Fibroblast of upper back skin (primary cell): ENCODE results near the gene ZC3H7B.
"Not testable (repeated sequence)": the region's sequence is repeated elsewhere in the genome, so short reads cannot be mapped to it uniquely, and the experiment has no call there.

Experiments
- DNase-seq: peaks from one replicate; pipeline ENCODE4 v3.0.0-alpha.2; 2013

ZC3H7B gene, protein sequence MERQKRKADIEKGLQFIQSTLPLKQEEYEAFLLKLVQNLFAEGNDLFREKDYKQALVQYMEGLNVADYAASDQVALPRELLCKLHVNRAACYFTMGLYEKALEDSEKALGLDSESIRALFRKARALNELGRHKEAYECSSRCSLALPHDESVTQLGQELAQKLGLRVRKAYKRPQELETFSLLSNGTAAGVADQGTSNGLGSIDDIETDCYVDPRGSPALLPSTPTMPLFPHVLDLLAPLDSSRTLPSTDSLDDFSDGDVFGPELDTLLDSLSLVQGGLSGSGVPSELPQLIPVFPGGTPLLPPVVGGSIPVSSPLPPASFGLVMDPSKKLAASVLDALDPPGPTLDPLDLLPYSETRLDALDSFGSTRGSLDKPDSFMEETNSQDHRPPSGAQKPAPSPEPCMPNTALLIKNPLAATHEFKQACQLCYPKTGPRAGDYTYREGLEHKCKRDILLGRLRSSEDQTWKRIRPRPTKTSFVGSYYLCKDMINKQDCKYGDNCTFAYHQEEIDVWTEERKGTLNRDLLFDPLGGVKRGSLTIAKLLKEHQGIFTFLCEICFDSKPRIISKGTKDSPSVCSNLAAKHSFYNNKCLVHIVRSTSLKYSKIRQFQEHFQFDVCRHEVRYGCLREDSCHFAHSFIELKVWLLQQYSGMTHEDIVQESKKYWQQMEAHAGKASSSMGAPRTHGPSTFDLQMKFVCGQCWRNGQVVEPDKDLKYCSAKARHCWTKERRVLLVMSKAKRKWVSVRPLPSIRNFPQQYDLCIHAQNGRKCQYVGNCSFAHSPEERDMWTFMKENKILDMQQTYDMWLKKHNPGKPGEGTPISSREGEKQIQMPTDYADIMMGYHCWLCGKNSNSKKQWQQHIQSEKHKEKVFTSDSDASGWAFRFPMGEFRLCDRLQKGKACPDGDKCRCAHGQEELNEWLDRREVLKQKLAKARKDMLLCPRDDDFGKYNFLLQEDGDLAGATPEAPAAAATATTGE

GRCh38 chr22:41301085-41302020 lies at the start of gene ZC3H7B:
Gene ZC3H7B, plus strand, starts transcription at chr22:41301525. Its CDS starts 19,136 bp downstream, at chr22:41320661.
- peak; percentile 81 for DNase-seq

DNA sequence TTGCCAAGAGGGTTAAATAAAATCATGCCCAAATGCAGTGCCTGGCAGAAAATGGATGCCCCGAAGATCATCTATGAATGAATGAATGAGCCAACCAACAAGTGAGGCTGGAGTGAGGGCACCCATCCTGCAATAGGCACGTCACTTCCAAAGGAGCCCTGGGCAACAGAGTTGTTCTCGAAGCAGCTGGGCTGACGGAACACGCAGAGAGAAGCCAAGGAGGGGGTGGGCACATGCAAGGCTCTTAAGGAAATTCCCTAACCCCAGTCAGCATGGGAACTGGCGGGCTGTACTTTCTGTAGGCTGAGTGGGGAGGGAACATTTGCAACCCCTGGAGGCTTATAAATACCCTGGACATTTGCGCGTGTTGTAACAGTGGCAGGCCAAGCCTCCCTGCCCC lies 49.0 kb upstream of the ZC3H7B start:
- no peak for DNase-seq

DNA sequence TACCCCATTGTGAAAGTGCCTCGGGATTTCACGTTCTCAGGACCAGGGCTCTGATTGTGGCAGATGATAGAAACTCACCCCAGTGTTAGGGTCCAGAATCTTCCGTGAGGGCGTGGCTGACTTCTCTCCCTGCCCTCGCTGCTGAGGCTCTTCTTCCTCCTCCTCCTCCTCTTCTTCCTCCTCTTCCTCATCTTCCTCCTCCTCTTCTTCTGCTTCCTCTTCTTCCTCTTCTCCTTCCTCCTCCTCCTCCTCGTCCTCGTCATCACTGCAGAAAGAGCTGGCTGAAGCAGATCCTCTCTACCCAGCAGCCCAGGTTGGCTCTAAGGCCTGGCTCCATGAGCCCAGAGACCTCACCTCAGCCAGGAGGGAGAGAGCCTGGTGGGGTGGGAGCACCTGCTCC lies 47.1 kb upstream of the ZC3H7B start:
- no peak for DNase-seq

DNA sequence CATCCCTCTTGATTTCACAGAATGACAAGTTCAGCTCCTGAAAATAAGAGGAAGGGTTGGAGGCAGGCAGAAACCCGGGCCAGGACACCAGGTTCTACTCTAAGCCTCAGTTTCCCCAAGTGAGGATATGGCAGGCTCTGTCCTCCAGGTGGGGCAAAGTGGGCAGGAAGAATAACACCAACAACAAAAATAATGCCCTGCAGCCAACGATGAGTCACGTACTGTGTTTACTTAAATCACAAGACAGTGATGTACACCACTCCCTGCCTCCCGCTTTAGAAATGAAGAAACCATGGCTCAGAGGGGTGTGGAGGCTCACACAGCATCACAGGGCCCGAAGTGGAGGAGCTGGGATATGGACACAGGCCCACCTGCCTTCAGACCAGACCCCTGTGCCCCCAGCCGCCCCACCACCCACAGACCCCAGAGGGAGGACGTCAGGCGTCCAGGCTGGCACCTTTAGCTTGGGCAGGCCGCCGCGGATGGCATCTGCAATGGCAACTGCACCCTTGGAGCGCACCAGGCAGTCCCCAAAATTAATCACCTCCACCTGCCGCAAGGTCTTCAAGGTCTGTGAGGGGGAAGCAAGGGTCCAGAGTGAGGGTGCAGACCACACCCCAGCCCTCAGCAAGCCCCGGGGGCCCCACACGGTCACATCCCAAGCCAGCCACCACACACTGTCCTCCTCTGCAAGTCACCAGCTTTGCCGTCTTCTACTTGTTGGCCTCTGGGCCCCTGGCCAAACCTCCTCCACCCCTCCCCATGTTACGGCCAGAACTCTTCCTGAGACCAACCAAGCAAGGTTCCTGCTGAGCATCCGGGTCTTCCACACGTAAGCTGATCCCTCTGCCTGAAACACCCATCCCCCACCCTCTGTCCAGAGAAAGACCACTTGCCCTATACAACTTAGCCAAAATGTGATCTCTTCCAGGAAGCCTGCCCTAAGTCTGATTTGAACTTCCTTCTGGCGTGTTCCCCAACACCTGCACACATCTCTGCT lies 44.8 kb upstream of the ZC3H7B start:
- peak; percentile 12 for DNase-seq

- DNase-seq: no peak
Observed at GRCh38 chr22:41257696-41258095, 43.6 kb upstream of the ZC3H7B start.

DNA sequence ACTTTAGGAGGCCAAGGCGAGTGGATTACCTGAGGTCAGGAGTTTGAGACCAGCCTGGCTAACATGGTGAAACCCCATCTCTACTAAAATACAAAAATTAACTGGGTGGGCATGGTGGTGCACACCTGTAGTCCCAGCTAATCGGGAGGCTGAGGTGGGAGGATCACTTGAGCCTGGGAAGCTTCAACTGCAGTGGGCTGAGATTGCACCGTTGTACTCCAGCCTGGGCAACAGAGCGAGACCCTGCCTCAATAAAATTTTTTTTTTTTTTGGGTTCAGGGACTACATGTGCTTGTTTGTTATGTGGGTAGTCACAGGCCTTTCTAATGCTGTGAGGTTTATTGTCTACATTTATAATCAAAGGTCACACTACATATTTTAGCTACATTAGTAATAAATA lies 41.6 kb upstream of the ZC3H7B start:
- DNase-seq: not testable (repeated sequence)

GRCh38 chr22:41260871-41261270 lies 40.5 kb upstream of the ZC3H7B start:
- DNase-seq: no peak

DNA sequence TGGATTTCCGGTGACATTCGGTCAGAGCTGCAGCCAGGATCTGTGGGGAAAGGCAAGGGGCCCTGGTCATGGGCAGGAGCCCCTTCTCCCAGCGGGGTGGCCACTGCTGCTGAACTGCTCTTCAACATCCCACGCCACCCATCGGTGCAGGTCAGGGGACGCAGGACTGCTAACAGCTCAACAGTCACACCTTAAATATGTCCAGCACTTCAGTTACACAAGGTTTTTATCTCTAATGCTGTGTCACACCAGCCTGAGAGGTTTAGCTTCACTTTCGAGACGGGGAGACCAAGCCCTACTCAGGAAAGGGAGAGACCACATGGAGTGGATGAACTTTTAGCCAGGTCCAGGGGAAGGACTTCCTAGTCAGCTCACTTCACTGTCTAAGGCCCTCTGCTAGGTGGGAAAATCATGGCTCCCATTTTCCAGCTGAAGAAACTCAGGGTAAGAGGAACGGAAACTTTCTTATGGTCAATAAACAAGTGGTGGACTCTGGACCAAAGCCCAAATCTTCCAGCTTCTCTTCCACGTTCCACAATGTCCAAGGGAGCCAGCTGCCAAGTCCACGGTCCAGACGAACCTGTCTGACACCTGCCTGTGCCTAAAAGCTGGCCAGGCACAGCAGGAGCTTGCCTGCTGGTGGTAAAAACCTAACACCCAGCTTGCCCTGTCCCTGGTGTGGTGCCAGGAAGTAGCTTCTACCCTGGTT lies 39.6 kb upstream of the ZC3H7B start:
- DNase-seq: no peak

- no peak for DNase-seq
Observed at GRCh38 chr22:41262250-41262765, 39.0 kb upstream of the ZC3H7B start.

GRCh38 chr22:41263704-41264103 lies 37.6 kb upstream of the ZC3H7B start:
- DNase-seq: no peak

DNA sequence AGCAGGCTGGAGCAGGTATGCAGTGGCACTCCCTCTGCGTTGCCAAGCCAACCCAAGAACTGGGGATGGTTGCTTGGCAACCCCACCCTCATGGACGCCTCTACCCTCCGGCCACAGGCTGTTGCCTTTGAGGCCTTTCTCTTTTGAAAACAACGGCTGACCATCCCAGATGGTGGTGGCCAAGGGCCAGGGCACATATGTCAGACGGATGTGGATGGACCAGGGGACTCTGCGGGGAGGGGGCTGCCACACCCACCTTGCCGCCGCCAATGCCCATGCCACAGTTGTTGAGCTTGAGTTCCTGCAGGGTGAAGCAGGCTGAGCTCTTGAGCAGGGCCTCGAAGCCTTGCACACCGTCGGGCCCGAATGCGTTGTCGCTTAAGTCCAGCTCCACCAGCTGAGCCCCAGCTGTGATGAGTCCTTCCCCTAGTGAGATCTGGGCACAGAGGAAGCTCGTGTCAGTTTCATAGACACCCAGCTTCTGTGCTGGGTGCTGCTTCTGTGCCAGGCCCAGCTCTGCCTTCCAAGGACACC lies 36.9 kb upstream of the ZC3H7B start:
- no peak for DNase-seq

- no peak for DNase-seq
Observed at GRCh38 chr22:41267958-41268357, 33.4 kb upstream of the ZC3H7B start.

DNA sequence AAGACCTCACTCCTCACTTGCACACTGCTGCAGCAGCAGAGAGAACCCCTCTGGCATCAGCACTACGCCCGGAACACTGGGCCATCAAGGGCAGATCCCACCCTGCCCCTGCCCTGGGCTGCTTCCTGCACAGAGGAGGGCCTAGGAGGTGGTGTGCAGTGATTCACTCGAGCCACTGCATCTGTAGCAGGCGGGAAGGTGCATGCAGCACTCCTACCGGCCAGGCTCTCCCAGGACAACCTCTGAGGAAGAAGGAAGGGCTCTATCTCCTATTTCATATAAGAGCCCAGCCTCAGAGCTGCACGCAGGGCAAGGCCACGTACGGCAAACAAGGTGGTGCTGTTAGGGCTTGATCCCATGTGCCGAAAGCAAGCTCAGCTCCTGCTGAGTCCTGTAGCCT lies 29.5 kb upstream of the ZC3H7B start:
- DNase-seq: no peak

- no peak for DNase-seq
Observed at GRCh38 chr22:41273128-41273527, 28.2 kb upstream of the ZC3H7B start.

DNA sequence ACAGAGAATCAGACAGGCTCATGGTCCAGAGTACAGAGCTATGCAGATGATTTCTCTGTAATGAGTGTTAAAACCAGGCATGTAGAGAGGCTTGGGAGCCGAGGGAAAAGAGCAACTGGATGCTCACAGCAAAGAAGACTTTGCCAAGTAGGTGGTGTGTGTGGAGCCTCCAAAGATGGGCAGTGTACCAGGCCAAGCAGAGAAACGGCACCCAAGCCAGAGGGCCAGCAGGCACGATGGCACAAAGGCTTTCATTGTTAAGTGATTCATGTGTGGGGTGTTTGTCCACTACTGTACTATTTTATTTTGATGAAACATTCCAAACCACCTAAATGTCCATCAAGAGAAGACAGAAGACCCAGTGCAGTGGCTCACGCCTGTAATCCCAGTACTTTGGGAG lies 26.5 kb upstream of the ZC3H7B start:
- no peak for DNase-seq

DNA sequence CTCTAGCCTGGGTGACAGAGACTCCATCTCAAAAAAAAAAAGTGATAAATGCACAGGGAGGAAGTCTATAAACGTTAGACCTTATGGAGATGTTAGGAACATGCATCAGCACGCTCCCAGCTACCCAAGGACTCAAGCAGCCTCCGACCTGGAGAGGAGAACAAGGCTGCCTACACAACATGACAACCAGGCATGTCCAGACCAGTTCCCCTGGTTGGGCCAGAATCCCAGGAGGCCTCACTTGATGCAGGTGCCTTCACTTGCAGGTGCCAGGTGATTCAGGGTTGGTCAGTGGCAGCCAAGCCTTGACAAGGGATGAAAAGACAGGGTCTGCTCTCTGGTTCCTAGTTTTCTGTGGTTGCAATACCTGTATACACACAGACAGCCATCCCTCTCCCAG lies 21.3 kb upstream of the ZC3H7B start:
- no peak for DNase-seq

- no peak for DNase-seq
Observed at GRCh38 chr22:41280854-41281253, 20.5 kb upstream of the ZC3H7B start.

- no peak for DNase-seq
Observed at GRCh38 chr22:41284465-41284864, 16.9 kb upstream of the ZC3H7B start.

DNA sequence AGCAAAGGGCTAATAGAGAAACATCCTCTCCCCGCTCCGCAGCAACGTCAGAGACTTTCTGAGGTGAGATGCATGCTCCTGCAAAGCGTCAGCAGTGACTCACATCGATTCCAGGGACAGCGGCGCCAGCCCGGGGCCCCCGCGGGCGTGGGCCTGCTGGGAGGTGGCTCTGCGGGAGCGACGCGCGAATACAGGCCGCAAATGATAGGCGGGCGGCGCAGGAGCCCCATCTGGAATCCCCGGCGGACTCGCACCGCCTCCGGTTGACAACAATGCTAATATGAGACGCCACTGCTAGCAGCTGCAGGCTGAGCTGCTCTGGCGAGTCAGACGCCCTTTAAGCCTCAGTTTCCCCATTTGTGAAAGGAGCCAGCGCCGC lies 15.9 kb upstream of the ZC3H7B start:
- DNase-seq: peak; percentile 84
